ENCODE results near the gene TMEM184A. TPM values are rescaled to one million over a fixed set of nuclear protein-coding genes. Genes with fewer than 3 reads are reported as not detected.

Gene TMEM184A
- total and polyA plus RNA-seq, 2 donors (not counting 1 experiment from before 2014, with no cell fraction given) = not detected

GRCh38 chr7:1549357-1550004 lies 6.5 kb downstream of the TMEM184A start:
- no peak for ATAC-seq (ENCODE audit: low read depth)
- H4K20me1 ChIP-seq (ENCODE audit: control insufficient read depth, insufficient read depth, low read length, poor library complexity, severe bottlenecking) = no peaks in the 10 kb centered on the region
- no peak overlapping the region for H3K9ac ChIP-seq (ENCODE audit: low read length)
- 94% methylated on average over 22 of the region's 27 CpGs for WGBS (ENCODE audit: insufficient coverage)
- peaks cover 5% of the 10 kb centered on the region for H3K4me1 Mint-ChIP-seq
- no peak overlapping the region for H3K4me3 ChIP-seq (ENCODE audit: control extremely low read depth in 1 of 5, extremely low read depth in 1 of 5, insufficient read depth in 1 of 5, low read depth in 2 of 5, low read length in 4 of 5)
- no peak for DNase-seq
- no peak overlapping the region for H3K4me3 Mint-ChIP-seq
- TF ChIP-seq CTCF (IDR thresholded peaks at IDR 0.05) (no peak), EZH2 (IDR thresholded peaks at IDR 0.05; ENCODE audit: borderline replicate concordance, insufficient read depth, low read depth, low read length, poor library complexity, severe bottlenecking) (no peak)
- H3K79me2 ChIP-seq (ENCODE audit: control insufficient read depth, insufficient read depth, low read length) = no peaks in the 10 kb centered on the region
- H3K27me3 ChIP-seq (replicated peaks in 1 of 4; ENCODE audit: control extremely low read depth in 1 of 4, control insufficient read depth in 3 of 4, insufficient read depth in 4 of 4, low read length in 3 of 4) = no peaks in the 10 kb centered on the region
- H3K4me1 ChIP-seq (ENCODE audit: control insufficient read depth in 2 of 2, insufficient read depth in 2 of 2, low read length in 2 of 2) = no peaks in the 10 kb centered on the region
- no peaks in the 10 kb centered on the region for H3K36me3 ChIP-seq (replicated peaks in 1 of 2; ENCODE audit: control extremely low read depth in 1 of 2, control insufficient read depth in 1 of 2, extremely low read depth in 1 of 2, insufficient read depth in 2 of 2, low read length in 1 of 2)
- POLR2A ChIA-PET = interaction anchor here (0.6 kb wide), 1 partner anchor 846 kb away, joined by 4 read pairs; no protein-coding TSS in a partner anchor
- intact Hi-C loops (cut with micrococcal nuclease) = no loop called here
- no peak overlapping the region for H3K27ac ChIP-seq (ENCODE audit: low read length in 2 of 2)
- CTCF ChIA-PET = no interaction called here
- H3K9me3 Mint-ChIP-seq (ENCODE audit: insufficient read depth) = no peaks in the 10 kb centered on the region
- H2AFZ ChIP-seq (ENCODE audit: insufficient read depth, low read depth, low read length, poor library complexity, severe bottlenecking) = no peak overlapping the region
- H3K27me3 Mint-ChIP-seq = no peaks in the 10 kb centered on the region
- no peak overlapping the region for H3K27ac Mint-ChIP-seq
- H3K4me2 ChIP-seq (replicated peaks; ENCODE audit: low read depth, low read length, poor library complexity, severe bottlenecking) = no peak overlapping the region
- H3K9me3 ChIP-seq (ENCODE audit: control extremely low read depth in 1 of 3, control insufficient read depth in 2 of 3, insufficient read depth in 1 of 3, low read length in 2 of 3) = no peaks in the 10 kb centered on the region

GRCh38 chr7:1548944-1549343 lies 7.1 kb downstream of the TMEM184A start:
- 86% methylated on average over 14 of the region's 14 CpGs for WGBS (ENCODE audit: insufficient coverage)
- Histone ChIP-seq H3K36me3 (replicated peaks in 1 of 2; ENCODE audit: control extremely low read depth in 1 of 2, control insufficient read depth in 1 of 2, extremely low read depth in 1 of 2, insufficient read depth in 2 of 2, low read length in 1 of 2) (no peaks in the 10 kb centered on the region), H3K9ac (ENCODE audit: low read length) (no peak overlapping the region), H4K20me1 (ENCODE audit: control insufficient read depth, insufficient read depth, low read length, poor library complexity, severe bottlenecking) (no peaks in the 10 kb centered on the region), H3K79me2 (ENCODE audit: control insufficient read depth, insufficient read depth, low read length) (no peaks in the 10 kb centered on the region), H3K9me3 (ENCODE audit: control extremely low read depth in 1 of 3, control insufficient read depth in 2 of 3, insufficient read depth in 1 of 3, low read length in 2 of 3) (no peaks in the 10 kb centered on the region), H3K27me3 (replicated peaks in 1 of 4; ENCODE audit: control extremely low read depth in 1 of 4, control insufficient read depth in 3 of 4, insufficient read depth in 4 of 4, low read length in 3 of 4) (no peaks in the 10 kb centered on the region), H3K4me3 (ENCODE audit: control extremely low read depth in 1 of 5, extremely low read depth in 1 of 5, insufficient read depth in 1 of 5, low read depth in 2 of 5, low read length in 4 of 5) (no peak overlapping the region), H3K27ac (ENCODE audit: low read length in 2 of 2) (no peak overlapping the region), H3K4me2 (replicated peaks; ENCODE audit: low read depth, low read length, poor library complexity, severe bottlenecking) (no peak overlapping the region), H2AFZ (ENCODE audit: insufficient read depth, low read depth, low read length, poor library complexity, severe bottlenecking) (no peak overlapping the region), H3K4me1 (ENCODE audit: control insufficient read depth in 2 of 2, insufficient read depth in 2 of 2, low read length in 2 of 2) (no peaks in the 10 kb centered on the region)
- Mint-ChIP-seq H3K27ac (no peak overlapping the region), H3K9me3 (ENCODE audit: insufficient read depth) (no peaks in the 10 kb centered on the region), H3K4me3 (no peak overlapping the region), H3K4me1 (peaks cover 5% of the 10 kb centered on the region), H3K27me3 (no peaks in the 10 kb centered on the region)
- no peak for ATAC-seq (ENCODE audit: low read depth)
- ChIA-PET POLR2A (interaction anchor here (0.6 kb wide), 1 partner anchor 846 kb away, joined by 4 read pairs; no protein-coding TSS in a partner anchor), CTCF (interaction anchor here (1.0 kb wide), 1 partner anchor 42 kb away, joined by 5 read pairs; no protein-coding TSS in a partner anchor)
- no peak for TF ChIP-seq EZH2 (IDR thresholded peaks at IDR 0.05; ENCODE audit: borderline replicate concordance, insufficient read depth, low read depth, low read length, poor library complexity, severe bottlenecking)
- no peak for TF ChIP-seq CTCF (IDR thresholded peaks at IDR 0.05)
- intact Hi-C loops (cut with micrococcal nuclease) = no loop called here
- peak; percentile 23 for DNase-seq

All from B cell (primary cell).